ENCODE data around the gene SF3B4.
"Not testable (repeated sequence)": the region's sequence is repeated elsewhere in the genome, so short reads cannot be mapped to it uniquely, and the experiment has no call there.

GRCh38 chr1:149957548-149957947 lies 29.9 kb upstream of the SF3B4 start:
- not testable (repeated sequence) for TF ChIP-seq CTCF (conservative IDR thresholded peaks at IDR 0.05); ZFX (IDR thresholded peaks at IDR 0.05)
